H1 (cell line): ENCODE results near the gene SERPINA1. TPM values are rescaled to one million over a fixed set of nuclear protein-coding genes. Genes with fewer than 3 reads are reported as not detected.

Source experiments
- BCL11A ChIP-seq, 2 experiments: IDR thresholded peaks; one replicate each; pipeline ENCODE4 v1.6.1; 2011; ENCODE audit warnings: low read depth in 2 of 2, low read length in 2 of 2, mild to moderate bottlenecking in 2 of 2
- CHD7 ChIP-seq: fragments of 300-600 bp; sonication (generic); IDR thresholded peaks from 2 replicates; pipeline ENCODE4 v1.7.1; 2012; ENCODE audit warnings: low read length, moderate library complexity, mild to moderate bottlenecking, inconsistent platforms; ENCODE audit not compliant: insufficient replicate concordance
- FOSL1 ChIP-seq: IDR thresholded peaks from 2 replicates; pipeline ENCODE4 v1.6.1; 2011; ENCODE audit warnings: mild to moderate bottlenecking, low read depth, low read length, moderate library complexity; ENCODE audit not compliant: insufficient read depth
- GTF2F1 ChIP-seq: IDR thresholded peaks from 2 replicates; pipeline ENCODE4 v1.6.1; 2012; ENCODE audit warnings: low read depth, low read length, improper control_type of control experiment, borderline replicate concordance
- HDAC2 ChIP-seq, 2 experiments: fragments of 300-600 bp in 1 of 2; sonication (generic) in 1 of 2; IDR thresholded peaks; 2 replicates each; pipeline ENCODE4 v1.6.1; 2011 to 2012; ENCODE audit warnings: low read depth in 2 of 2, low read length in 2 of 2, mild to moderate bottlenecking in 2 of 2, moderate library complexity in 2 of 2, borderline replicate concordance in 1 of 2, inconsistent platforms in 1 of 2
- POLR2AphosphoS5 ChIP-seq: IDR thresholded peaks from 2 replicates; pipeline ENCODE4 v1.6.1; 2011; ENCODE audit warnings: low read depth, low read length
- POU5F1 ChIP-seq: IDR thresholded peaks from 2 replicates; pipeline ENCODE4 v1.6.1; 2011; ENCODE audit warnings: low read depth, mild to moderate bottlenecking, low read length, moderate library complexity
- RNF2 ChIP-seq: fragments of 200-900, 300-1000 bp; sonication (generic); IDR thresholded peaks from 2 replicates; pipeline ENCODE4 v1.7.1; 2016; ENCODE audit warnings: borderline replicate concordance, low read depth, mild to moderate bottlenecking, antibody characterized with exemption, low read length; ENCODE audit not compliant: poor library complexity, severe bottlenecking; ENCODE audit errors: missing control alignments
- TAF7 ChIP-seq: optimal IDR thresholded peaks from 2 replicates; pipeline ENCODE3; 2011; ENCODE audit warnings: low read depth, mild to moderate bottlenecking, inconsistent platforms, low read length, moderate library complexity, borderline replicate concordance
- polyA plus RNA-seq, 7 experiments: library from polyadenylated mRNA; depleted of rRNA in 3 of 7; stranded (reverse) in 5 of 7; unstranded in 2 of 7; fragments of >200 nt in 5 of 7; fragments of 200-250 nt in 2 of 7; gene quantifications; 1 replicate in 5 of 7; 2 replicates in 1 of 7; 4 replicates in 1 of 7; pipeline versions ENCODE4 v1.2.1 to v1.2.3, GENCODE V29; 2011 to 2013; ENCODE audit warnings: missing spikeins in 2 of 7, mixed read lengths in 2 of 7
- total RNA-seq: library from RNA; stranded (reverse); fragmentation: NEBNext Ultra II Directional; extraction: Animal tissue kit (Norgen Biotek cat#: 25700); gene quantifications from 2 replicates; pipeline ENCODE4 v1.2.1, GENCODE V29; 2021

SERPINA1 gene
- total and polyA plus RNA-seq, 2 of the 8 experiments (the other 6 are each of a cell fraction or from before 2014, with no cell fraction given): 0.08 TPM; not detected in 1

GRCh38 chr14:94421316-94421715 lies 32.9 kb upstream of the SERPINA1 start (continued):
- TF ChIP-seq CHD7 (no peak), HDAC2 (IDR thresholded peaks at IDR 0.05; ENCODE audit: borderline replicate concordance in 1 of 2, low read depth in 2 of 2, low read length in 2 of 2) (no peak), RNF2 (no peak), GTF2F1 (no peak), TAF7 (no peak), FOSL1 (no peak), BCL11A (IDR thresholded peaks at IDR 0.05; ENCODE audit: low read depth in 2 of 2, low read length in 2 of 2) (no peak), POLR2AphosphoS5 (no peak), POU5F1 (no peak)
